GM18867 (cell line): ENCODE results near the gene PIRT.
"Not testable (repeated sequence)": the region's sequence is repeated elsewhere in the genome, so short reads cannot be mapped to it uniquely, and the experiment has no call there.

Experiments
- ATAC-seq: cut with Tn5 transposase; IDR thresholded peaks from one replicate; pipeline ENCODE4 v1.9.1; 2021; ENCODE audit warnings: mild to moderate bottlenecking, moderate library complexity; ENCODE audit not compliant: unreplicated experiment

Gene PIRT

DNA sequence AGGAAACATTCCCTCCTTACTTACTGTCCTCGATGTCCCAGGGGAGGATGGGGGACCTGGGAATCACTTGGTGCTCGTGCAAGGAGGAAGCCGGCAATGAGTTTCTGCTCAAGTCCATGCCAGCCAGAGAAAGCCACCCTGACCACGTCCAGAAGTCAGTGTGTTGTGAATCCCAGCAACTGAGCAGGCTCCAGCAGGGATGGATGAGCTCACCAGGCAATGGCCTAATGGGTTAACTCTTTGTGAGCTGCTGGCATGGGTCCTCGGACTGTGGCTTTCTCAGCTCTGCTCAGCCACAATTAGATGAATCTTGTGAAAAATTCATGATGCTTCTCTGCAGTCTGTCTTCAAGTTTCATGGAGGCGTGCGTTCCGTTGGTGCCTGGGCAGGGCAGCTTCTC is at the start of gene PIRT:
PIRT (minus strand) TSS at position 167 of the 400 bp plus-strand sequence. CDS start 12,442 bp downstream, outside the sequence.
- no peak for ATAC-seq

- ATAC-seq, result no peak
Measured at GRCh38 chr17:10881959-10882358, 44.1 kb upstream of the PIRT start.

- ATAC-seq, result no peak
Measured at GRCh38 chr17:10879190-10879836, 41.4 kb upstream of the PIRT start.

DNA sequence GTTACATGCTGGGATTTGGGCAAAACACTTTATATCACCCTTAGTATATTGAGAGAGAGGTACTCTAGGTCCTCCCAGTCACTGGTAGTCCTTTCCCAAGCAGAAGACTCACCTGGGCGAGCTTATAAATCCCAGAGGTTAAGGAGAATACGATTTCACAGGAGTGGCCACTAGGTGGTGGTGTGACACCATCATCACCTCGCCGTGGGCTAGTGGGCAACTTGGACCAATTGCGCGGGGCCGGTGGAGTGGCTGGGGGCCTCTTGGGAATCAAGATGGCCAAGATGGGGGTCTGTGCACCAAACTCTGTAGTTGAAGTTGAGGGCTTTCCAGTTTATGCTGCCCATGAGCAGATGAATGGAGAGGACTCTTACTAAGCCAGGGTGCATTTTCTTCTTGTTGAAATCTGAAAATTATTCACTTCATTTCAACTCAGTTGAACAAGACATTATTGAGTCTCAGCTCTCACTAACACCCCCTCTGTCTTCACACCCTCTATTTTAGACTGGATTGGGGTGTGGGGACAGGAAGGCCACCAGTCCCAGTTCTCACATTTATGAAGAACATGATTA is 38.2 kb upstream of the PIRT start:
- ATAC-seq, result no peak

DNA sequence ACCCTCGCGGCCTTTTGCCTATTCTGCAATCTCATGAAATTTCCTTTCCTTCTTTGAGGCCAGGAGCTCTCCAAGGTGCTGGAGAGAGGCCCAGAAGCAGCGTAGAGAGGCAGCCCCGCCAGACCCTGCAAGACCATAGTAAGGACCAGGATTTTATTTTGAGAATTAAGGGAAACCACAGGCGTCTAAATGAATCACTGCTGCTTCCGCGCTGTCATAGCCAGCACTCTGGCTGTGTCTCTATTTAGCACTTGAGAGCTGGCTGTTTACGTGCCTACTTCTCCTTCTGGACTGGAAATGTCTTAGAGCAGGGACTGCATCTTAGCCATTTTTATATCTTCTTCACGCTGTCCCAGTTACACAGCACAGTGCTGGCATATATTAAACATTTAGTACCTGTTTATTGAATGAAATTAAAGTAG is 37.6 kb upstream of the PIRT start:
- ATAC-seq, result no peak

GRCh38 chr17:10871914-10872313 is 34.0 kb upstream of the PIRT start:
- ATAC-seq, result no peak

DNA sequence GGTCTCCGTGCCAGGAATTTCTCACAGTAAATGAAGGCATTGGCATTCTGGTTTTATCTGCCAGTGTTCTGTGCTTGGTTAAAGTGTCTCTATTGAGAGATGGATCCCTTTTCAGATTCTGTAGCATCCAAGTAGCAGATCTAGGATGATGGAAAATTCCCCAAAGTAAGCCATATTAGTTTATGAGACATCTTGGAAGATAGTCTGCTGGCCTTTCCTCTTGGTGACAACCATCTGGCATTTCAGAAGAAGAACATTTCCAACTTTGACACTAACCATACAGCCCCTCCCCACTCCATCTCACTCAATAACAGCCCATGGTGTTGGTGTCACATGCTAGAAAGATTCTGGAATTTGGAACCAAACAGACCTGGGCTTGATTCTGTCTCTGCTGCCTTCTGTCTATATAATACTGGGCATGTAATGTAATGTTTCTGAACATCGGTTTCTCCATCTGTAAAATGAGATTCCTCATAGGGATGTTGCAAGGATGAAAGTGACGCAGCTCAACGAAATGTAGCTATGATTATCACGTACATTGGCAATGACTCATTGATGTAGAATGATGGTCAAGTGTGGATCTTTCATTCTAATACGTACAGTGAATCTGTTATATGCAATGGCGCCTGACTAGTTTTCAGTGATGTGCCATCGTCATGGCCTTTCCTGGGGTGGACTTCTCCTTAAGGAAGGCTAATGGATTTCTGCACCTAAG is 32.6 kb upstream of the PIRT start:
- ATAC-seq, result no peak

DNA sequence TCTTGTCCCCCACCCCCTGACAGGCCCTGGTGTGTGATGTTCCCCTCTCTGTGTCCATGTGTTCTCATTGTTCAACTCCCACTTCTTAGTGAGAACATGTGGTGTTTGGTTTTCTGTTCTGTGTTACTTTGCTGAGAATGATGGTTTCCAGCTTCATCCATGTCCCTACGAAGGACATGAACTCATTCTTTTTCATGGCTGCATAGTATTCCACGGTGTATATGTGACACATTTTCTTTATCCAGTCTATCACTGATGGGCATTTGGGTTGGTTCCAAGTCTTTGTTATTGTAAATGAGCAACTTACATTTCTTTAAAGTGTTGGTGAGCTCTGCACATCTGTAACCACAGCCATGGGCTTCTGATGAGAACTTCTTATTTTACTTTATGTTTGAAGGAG is 30.9 kb upstream of the PIRT start:
- ATAC-seq, result not testable (repeated sequence)

GRCh38 chr17:10859051-10859450 is 21.2 kb upstream of the PIRT start:
- ATAC-seq, result no peak

DNA sequence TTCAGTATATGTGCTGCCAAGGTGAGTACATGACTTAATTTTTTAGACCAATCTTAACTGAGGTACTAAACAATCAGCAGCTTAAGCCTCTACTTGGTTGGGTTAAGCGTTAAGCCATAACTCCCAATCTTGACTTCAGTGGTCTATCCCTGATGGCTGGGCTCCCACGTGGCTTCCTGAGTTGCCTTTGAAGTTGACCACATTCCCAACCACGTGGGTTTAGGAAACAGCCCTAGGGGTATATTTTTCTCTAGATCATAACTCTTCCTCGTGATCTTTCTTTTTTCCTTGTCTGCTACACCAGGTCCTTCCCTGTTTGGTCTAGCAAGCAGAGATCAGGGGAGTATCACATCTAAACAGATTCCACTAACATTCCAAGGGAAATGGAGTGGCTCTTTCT is 20.1 kb upstream of the PIRT start:
- no peak for ATAC-seq

- ATAC-seq, result not testable (repeated sequence)
Measured at GRCh38 chr17:10846636-10847035, 8.7 kb upstream of the PIRT start.

DNA sequence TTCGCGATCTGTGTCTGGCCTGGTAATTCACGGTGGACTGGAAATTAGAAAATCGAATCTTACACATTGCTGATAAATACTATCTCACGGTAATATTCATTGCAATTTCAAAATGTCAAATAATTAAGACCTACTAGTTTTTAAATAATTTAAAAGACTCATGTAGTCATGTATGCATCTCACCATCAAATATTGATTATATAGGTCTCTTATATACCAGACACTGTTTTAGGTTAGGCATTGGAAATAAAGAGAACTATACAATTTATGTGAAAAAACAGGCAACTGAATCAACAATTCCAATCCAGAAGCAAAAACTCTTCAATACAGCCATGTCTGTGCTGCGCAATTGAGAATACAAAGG is 7.5 kb upstream of the PIRT start:
- ATAC-seq, result no peak

DNA sequence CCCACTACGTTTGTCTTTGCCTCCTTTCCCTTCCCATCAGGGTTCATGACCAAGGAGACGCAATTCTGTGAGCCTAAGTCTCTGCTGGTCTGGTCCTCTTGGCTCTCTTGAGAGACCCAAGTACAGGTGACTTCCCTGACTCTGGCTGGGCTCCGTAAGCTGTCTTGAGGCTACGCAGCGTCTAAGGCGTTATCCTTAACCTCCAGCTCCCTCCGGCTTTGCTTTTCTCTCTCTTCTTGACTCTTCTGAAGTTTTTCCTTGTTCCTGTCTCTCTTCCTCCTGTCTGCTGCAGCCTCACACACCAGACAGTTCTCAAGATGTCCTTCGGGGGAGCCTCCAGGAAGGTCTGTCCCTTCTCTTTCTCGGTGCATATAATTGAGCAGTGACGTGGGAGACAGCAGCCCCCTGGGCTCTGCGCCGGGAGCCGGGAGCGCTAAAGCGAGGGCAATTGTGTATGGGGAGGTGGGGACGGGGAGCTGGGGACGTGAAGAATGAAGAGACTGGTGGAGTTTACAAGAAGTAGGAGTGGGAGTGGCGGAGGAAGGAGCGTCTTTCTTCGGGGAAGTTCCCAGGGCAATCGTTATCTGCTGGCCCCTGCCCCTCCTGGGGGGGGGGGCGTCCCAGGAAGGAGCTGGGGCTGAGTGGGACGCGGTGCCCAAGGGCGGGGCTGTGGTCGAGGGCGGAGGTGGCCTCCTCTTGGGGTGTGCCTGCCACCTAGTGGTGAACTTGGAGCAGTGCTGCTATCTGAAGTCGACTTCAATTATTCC is 6.9 kb upstream of the PIRT start:
- ATAC-seq, result peak; percentile 85

DNA sequence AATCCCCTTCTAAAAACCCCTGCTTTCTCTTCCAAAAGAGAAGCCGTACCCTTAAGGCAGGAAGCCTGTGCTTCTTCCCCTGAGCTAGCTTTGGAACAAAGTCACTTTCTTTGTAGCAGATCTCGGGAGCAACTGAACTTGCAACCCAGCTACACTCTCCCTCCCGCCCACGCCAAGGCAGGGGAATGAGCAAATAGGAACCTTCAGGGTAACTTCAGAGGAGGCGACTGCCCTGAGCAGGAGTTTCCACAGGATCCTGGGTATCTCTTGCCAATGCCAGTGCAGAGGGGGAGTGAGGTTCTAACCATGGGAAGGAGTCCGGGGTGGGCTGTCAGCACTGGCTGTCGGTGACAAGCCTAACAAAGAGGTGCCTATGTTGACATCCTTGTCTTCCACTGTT is 5.9 kb upstream of the PIRT start:
- ATAC-seq, result no peak

- ATAC-seq, result no peak
Measured at GRCh38 chr17:10842658-10843057, 4.8 kb upstream of the PIRT start.

DNA sequence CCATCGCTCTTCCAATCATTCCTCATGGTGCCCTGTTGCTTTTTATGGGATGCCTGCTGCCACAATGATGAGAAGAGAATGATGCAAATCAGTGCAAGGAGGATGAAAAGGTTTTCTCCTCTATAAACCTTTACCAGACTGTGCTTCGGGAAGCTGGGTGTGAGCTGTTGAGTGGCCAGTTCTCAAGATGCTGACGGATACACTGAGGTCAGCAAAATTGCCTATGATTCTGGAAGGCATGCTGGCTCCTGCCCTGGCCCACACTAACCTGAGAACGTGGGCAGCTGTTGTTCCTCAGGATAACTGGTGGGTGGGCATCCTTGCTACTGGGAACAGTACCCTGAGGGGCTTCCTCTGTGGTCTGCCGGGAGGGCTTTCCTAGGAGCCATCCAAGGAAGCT is 795 bp upstream of the PIRT start:
- ATAC-seq, result no peak

DNA sequence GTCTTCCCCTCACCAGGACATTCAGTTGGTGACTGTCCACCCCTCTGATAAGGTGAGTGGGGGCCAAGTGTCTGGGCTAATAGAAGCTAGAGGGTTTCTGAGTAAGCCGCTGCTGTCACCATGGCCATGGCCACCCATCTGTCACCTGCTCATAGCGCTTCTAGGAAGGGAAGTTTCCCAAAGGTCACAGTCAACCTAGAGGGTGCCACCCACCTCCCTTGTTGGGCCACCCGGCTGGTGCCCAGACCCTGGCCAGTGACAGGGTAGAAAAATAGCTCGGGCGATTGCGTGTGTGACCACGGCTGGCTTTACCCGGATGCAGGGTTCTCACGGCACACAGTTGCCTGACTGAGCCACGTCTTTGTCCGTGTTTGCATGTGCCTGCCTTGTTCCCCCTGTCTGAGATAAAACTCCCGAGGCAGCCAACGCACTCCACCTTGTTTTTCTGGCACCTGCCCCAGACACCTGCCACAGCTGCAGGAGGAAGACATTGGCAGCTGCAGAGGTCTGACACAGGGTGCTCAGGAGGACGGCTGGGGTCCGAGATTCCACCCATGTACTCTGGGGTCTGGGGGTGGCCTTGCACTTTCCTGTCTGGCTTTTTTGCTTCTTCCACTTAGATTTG is 809 bp downstream of the PIRT start:
- ATAC-seq, result no peak

GRCh38 chr17:10836145-10836544 is 1.7 kb downstream of the PIRT start:
- no peak for ATAC-seq

DNA sequence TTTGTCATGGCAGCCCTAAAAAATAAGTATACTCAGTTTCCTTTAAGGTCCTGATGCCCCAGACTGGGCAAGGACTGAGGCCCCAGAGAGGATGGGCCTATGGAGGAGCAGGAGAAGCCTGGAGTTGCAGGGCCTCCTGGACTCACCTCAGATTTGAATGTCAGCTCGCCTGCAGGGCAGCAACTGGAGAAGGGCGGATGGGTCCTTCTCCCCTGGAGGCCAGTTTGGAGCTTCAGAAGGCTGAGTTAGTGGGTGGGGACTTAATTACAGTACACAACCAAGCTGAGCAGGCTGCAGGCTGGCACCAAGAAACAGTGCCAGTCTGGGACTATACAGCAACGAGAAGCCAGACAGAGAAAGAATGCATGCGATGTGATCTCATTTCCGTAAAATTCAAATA is 6.2 kb downstream of the PIRT start:
- ATAC-seq, result no peak

DNA sequence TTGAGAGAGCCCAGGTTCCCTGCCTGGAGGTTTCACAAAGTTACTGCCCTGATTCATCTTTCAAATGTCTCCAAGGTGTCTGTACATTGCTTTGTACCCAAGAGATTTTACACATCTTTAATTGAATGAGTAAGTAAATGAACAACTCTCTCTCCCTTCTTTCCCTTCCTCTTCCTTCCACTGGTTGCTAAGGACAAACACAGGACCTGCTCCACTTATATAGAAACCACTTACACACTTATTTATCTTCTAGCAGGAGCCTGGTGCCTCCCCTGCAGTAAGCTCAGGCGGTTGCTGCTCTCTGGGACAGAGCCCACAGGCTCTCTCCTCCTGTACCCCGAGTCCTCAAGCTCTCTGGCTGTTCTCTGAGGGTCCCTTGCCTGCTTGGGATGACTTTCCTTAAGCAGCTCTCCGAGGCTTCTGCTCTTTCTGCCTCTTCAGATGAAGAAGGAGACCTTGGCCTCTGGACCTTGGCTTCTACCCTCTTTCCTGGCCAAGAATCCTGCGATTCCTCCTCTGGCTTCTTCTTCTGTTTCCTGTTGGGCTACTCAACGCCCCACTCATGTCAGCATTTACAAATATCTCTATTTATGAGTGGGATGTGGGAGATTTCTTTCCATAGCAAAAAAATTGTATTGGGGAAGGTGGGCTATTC is 9.9 kb downstream of the PIRT start:
- no peak for ATAC-seq

DNA sequence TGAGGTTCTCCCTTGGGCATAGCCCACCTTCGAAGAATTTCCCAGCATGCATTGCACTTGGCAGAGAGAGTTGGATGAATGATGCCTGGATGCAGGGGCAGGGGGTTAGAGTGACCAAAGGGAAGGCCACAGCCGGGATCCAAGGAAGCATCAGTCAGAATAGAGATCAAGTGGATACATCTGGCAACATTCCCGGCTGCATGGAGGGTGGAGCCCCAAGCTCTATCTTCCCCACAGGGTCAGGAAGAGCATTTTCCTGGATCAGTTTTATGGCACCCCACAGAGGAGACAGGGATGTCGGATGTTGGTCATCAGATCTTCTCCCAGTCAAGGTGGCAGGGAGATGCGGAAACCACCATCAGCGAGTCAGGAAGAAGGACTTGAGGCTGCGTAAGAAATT is 13.0 kb downstream of the PIRT start:
- ATAC-seq, result no peak
